HuH-7.5 (cell line): Measurements from ENCODE around the gene RAI1.

Experiments used
- DNase-seq: peaks from one replicate; pipeline ENCODE4 v3.0.0; 2011; ENCODE audit warnings: low spot score

The RAI1 gene

GRCh38 chr17:17783825-17784656, 102.8 kb downstream of the RAI1 start:
- no peak for DNase-seq

- DNase-seq, result peak; percentile 57
These were observed 103.5 kb downstream of the RAI1 start for GRCh38 chr17:17784657-17785267.

GRCh38 chr17:17785407-17785806, 104.1 kb downstream of the RAI1 start:
- no peak for DNase-seq

GRCh38 chr17:17786998-17787397, 105.7 kb downstream of the RAI1 start:
- no peak for DNase-seq

GRCh38 chr17:17787568-17787967, 106.3 kb downstream of the RAI1 start:
- DNase-seq, result no peak

- no peak for DNase-seq
These were observed 107.7 kb downstream of the RAI1 start for GRCh38 chr17:17788967-17789366.

GRCh38 chr17:17789410-17789809, 108.2 kb downstream of the RAI1 start:
- DNase-seq, result no peak

- no peak for DNase-seq
These were observed 108.8 kb downstream of the RAI1 start for GRCh38 chr17:17789828-17790636.

- DNase-seq, result no peak
These were observed 109.6 kb downstream of the RAI1 start for GRCh38 chr17:17790637-17791464.

GRCh38 chr17:17792037-17792550, 110.8 kb downstream of the RAI1 start:
- no peak for DNase-seq

GRCh38 chr17:17792551-17793377, 111.5 kb downstream of the RAI1 start:
- no peak for DNase-seq

- DNase-seq, result no peak
These were observed 112.3 kb downstream of the RAI1 start for GRCh38 chr17:17793378-17794214.

GRCh38 chr17:17794382-17794781, 113.1 kb downstream of the RAI1 start:
- DNase-seq, result no peak

- no peak for DNase-seq
These were observed 114.0 kb downstream of the RAI1 start for GRCh38 chr17:17795296-17795695.

- no peak for DNase-seq
These were observed 114.9 kb downstream of the RAI1 start for GRCh38 chr17:17795946-17796786.

GRCh38 chr17:17796787-17797061, 115.5 kb downstream of the RAI1 start:
- DNase-seq, result no peak

- no peak for DNase-seq
These were observed 116.0 kb downstream of the RAI1 start for GRCh38 chr17:17797119-17797809.

GRCh38 chr17:17798010-17798556, 116.8 kb downstream of the RAI1 start:
- no peak for DNase-seq
